PC-3 (cell line): ENCODE results near the gene SLC13A2. TPM values are rescaled to one million over a fixed set of nuclear protein-coding genes. Genes with fewer than 3 reads are reported as not detected.

ENCODE experiments used
- ATAC-seq: fragments of 200-7000 bp; cut with Tn5 transposase; 2 replicates; pipeline ENCODE4 v1.9.1; 2020; ENCODE audit warnings: mild to moderate bottlenecking, moderate library complexity
- BruUV-seq: library from RNA; stranded (reverse); fragments of 400-500 nt; replicated peaks from 2 replicates; lab custom pipeline; 2021; lab: Mats Ljungman, UMichigan
- CTCF ChIA-PET: fragments of 300-600 bp; sonication (Branson Sonifier 250); formaldehyde crosslinking; loops from one replicate; lab custom pipeline; 2022; ENCODE audit warnings: antibody characterized with exemption; lab: Charles Lee
- POLR2A ChIA-PET: fragments of 300-600 bp; sonication (Branson Sonifier 250); formaldehyde crosslinking; loops from one replicate; lab custom pipeline; 2022; ENCODE audit warnings: antibody characterized with exemption; ENCODE audit not compliant: unreplicated experiment; lab: Charles Lee
- DNase-seq: peaks from one replicate; pipeline ENCODE4 v3.0.0-alpha.2; 2015
- H2AFZ ChIP-seq: fragments of 300-600 bp; sonication (generic); 2 replicates; pipeline ENCODE4 v1.6.0; 2016; ENCODE audit warnings: antibody characterized with exemption, low read length
- H3F3A ChIP-seq: fragments of 300-600 bp; sonication (generic); one replicate; pipeline ENCODE4 v1.6.0; 2017; ENCODE audit warnings: antibody characterized with exemption, low read length, control low read depth, mild to moderate bottlenecking; ENCODE audit not compliant: unreplicated experiment
- H3K27ac ChIP-seq: fragments of 300-600 bp; sonication (generic); 2 replicates; pipeline ENCODE4 v1.5.1; 2016; ENCODE audit warnings: mild to moderate bottlenecking, low read length
- H3K27me3 ChIP-seq: fragments of 300-600 bp; sonication (generic); 2 replicates; pipeline ENCODE4 v1.6.1; 2016; ENCODE audit warnings: low read length, mixed read lengths
- H3K36me3 ChIP-seq: fragments of 300-600 bp; sonication (generic); 2 replicates; pipeline ENCODE4 v1.6.1; 2016; ENCODE audit warnings: low read depth, mixed run types, low read length, mixed read lengths
- H3K4me1 ChIP-seq: fragments of 300-600 bp; sonication (generic); 2 replicates; pipeline ENCODE4 v1.5.1; 2016; ENCODE audit warnings: low read length; ENCODE audit not compliant: insufficient read depth
- H3K4me2 ChIP-seq: fragments of 300-600 bp; sonication (generic); 2 replicates; pipeline ENCODE4 v1.6.0; 2016; ENCODE audit warnings: low read length
- H3K4me3 ChIP-seq: fragments of 300-600 bp; sonication (generic); 2 replicates; pipeline ENCODE4 v1.5.1; 2016; ENCODE audit warnings: mild to moderate bottlenecking, low read length, mixed read lengths
- H3K79me2 ChIP-seq: fragments of 300-600 bp; sonication (generic); 2 replicates; pipeline ENCODE4 v1.6.1; 2017; ENCODE audit warnings: low read length, mixed read lengths
- H3K9ac ChIP-seq: fragments of 300-600 bp; sonication (generic); 2 replicates; pipeline ENCODE4 v1.6.0; 2016; ENCODE audit warnings: mild to moderate bottlenecking, low read length
- H3K9me2 ChIP-seq: fragments of 300-600 bp; sonication (generic); replicated peaks from 2 replicates; pipeline ENCODE4 v1.6.1; 2016; ENCODE audit warnings: mixed run types, low read length, mixed read lengths
- H3K9me3 ChIP-seq: fragments of 300-600 bp; sonication (generic); 2 replicates; pipeline ENCODE4 v1.6.1; 2016; ENCODE audit warnings: low read length, mixed read lengths
- H4K20me1 ChIP-seq: fragments of 300-600 bp; sonication (generic); 2 replicates; pipeline ENCODE4 v1.6.1; 2016; ENCODE audit warnings: low read length, mixed read lengths
- EZH2 ChIP-seq: fragments of 300-600 bp; sonication (generic); IDR thresholded peaks from one replicate; pipeline ENCODE4 v1.6.1; 2017; ENCODE audit warnings: antibody characterized with exemption, mild to moderate bottlenecking, low read length; ENCODE audit not compliant: unreplicated experiment
- EZH2phosphoT487 ChIP-seq: fragments of 300-600 bp; sonication (generic); IDR thresholded peaks from 2 replicates; pipeline ENCODE4 v1.6.1; 2018; ENCODE audit warnings: mild to moderate bottlenecking, antibody characterized with exemption, low read length, borderline replicate concordance
- intact Hi-C: fragments of 100-400 bp; cut with micrococcal nuclease; formaldehyde crosslinking; loops from 2 replicates; pipeline ENCODE4 v1.9.0; 2023
- total RNA-seq: library from RNA; depleted of rRNA; stranded (reverse); fragments of >200 nt; gene quantifications from 2 replicates; pipeline ENCODE4 v1.2.3, GENCODE V29; 2014
- TF ChIP-seq, protein P1 (sequence below): fragments of 300-600 bp; sonication (generic); conservative IDR thresholded peaks from 2 replicates; pipeline ENCODE4 v1.5.1; 2017; ENCODE audit warnings: antibody characterized with exemption, low read depth, mild to moderate bottlenecking, low read length

SLC13A2 gene
- total RNA-seq, 1 experiment from 2014 or later = not detected

DNA sequence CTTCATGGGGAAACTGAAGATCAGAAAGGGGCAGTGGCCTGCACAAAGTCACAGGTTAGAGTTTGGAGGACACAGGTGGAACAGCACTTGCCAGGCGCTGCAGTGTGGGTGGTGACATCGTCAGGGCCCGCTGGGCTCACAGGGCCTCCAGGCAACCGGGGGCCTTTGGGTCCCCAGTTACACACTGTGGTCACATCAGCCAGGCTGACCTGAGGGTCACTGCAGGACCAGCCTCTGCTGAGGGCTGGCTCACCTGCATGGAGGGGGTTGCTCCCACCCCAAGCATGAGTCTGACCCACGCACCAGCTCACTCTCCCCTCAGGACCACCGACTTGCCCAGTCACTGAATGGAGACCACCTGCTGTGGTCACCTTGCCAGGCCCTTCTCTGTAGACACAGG lies 49.7 kb downstream of the SLC13A2 start:
- intact Hi-C loops = no loop called here
- H3K9ac ChIP-seq = no peak overlapping the region
- H4K20me1 ChIP-seq = no peaks in the 10 kb centered on the region
- H3K27ac ChIP-seq = no peak overlapping the region
- no peak overlapping the region for H2AFZ ChIP-seq
- TF ChIP-seq EZH2 = no peak
- TF ChIP-seq, protein P1, sequence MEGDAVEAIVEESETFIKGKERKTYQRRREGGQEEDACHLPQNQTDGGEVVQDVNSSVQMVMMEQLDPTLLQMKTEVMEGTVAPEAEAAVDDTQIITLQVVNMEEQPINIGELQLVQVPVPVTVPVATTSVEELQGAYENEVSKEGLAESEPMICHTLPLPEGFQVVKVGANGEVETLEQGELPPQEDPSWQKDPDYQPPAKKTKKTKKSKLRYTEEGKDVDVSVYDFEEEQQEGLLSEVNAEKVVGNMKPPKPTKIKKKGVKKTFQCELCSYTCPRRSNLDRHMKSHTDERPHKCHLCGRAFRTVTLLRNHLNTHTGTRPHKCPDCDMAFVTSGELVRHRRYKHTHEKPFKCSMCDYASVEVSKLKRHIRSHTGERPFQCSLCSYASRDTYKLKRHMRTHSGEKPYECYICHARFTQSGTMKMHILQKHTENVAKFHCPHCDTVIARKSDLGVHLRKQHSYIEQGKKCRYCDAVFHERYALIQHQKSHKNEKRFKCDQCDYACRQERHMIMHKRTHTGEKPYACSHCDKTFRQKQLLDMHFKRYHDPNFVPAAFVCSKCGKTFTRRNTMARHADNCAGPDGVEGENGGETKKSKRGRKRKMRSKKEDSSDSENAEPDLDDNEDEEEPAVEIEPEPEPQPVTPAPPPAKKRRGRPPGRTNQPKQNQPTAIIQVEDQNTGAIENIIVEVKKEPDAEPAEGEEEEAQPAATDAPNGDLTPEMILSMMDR = no peak
- H3K9me2 ChIP-seq = no peaks in the 10 kb centered on the region
- no TSS peak for BruUV-seq
- ATAC-seq = no peak
- H3K36me3 ChIP-seq = no peaks in the 10 kb centered on the region
- DNase-seq = no peak
- H3K4me3 ChIP-seq = no peak overlapping the region
- H3K4me1 ChIP-seq = peaks cover 21% of the 10 kb centered on the region
- CTCF ChIA-PET = no interaction called here
- H3K27me3 ChIP-seq = no peaks in the 10 kb centered on the region
- H3F3A ChIP-seq = no peaks in the 10 kb centered on the region
- no peak overlapping the region for H3K4me2 ChIP-seq
- H3K9me3 ChIP-seq = no peaks in the 10 kb centered on the region
- POLR2A ChIA-PET = no interaction called here
- no peaks in the 10 kb centered on the region for H3K79me2 ChIP-seq

DNA sequence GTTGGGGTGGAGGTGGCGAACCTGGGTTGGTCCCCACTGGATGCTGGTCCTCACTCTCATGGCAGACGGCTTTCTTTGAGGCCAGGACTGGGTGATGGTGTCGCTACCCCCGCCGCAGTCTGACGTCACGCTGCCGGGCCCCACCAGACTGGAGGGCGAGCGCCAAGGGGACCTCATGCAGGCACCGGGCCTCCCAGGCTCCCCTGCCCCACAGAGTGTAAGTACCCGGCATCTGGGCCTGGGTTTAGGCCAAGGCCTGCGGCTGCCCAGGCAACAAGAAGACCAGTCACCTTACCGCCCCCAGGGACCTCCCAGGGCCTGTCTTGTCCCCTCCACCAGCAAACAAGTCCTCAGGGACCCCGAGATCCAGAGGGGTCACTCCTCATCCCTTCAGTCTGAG lies 50.4 kb downstream of the SLC13A2 start:
- ATAC-seq = no peak
- CTCF ChIA-PET = no interaction called here
- DNase-seq = no peak
- Histone ChIP-seq H2AFZ (no peak overlapping the region), H3K36me3 (no peaks in the 10 kb centered on the region), H3K9ac (no peak overlapping the region), H3K4me2 (no peak overlapping the region), H3F3A (no peaks in the 10 kb centered on the region), H3K4me3 (no peak overlapping the region), H3K4me1 (peaks cover 26% of the 10 kb centered on the region), H3K27me3 (no peaks in the 10 kb centered on the region), H3K27ac (no peak overlapping the region), H3K9me3 (no peaks in the 10 kb centered on the region), H4K20me1 (no peaks in the 10 kb centered on the region), H3K9me2 (no peaks in the 10 kb centered on the region), H3K79me2 (no peaks in the 10 kb centered on the region)
- BruUV-seq = no TSS peak
- TF ChIP-seq, protein P1 = no peak
- TF ChIP-seq EZH2phosphoT487 (no peak), EZH2 (no peak)
- POLR2A ChIA-PET = no interaction called here
- intact Hi-C loops = no loop called here

DNA sequence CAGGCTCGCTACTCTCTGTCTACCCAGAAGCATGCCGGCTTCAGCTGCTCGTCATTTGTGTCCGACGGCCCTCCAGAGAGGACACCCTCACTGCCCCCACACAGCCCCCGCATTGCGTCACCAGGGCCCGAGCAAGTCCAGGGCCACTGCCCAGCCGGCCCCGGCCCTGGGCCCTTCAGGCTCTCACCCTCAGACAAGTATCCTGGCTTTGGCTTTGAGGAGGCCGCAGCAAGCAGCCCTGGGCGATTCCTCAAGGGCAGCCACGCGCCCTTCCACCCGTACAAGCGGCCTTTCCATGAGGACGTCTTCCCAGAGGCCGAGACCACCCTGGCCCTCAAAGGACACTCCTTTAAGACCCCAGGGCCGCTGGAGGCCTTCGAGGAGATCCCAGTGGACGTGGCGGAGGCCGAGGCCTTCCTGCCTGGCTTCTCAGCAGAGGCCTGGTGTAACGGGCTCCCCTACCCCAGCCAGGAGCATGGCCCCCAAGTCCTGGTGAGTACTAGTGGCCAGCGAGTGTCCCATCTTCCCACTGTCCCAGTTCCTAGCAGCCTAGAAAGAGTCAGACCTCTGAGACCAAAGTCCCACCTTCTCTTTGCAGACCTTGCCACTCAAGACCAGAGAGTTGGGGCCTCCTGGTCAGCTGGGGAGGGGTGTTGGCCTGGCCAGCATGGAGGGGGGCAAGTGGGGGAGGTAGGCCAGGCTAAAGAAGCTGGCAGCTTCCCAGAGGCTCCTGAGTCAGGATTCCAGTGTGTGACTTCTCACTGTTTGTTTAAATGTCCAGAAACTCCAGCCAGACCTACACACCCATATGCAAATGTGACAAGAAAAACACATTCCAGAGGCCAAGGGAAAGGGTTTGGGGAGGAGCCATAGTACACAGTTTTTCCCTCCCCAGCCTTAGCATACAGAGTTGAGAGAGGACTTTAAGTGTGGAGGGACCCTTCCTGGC lies 51.3 kb downstream of the SLC13A2 start:
- no peak overlapping the region for H3K27ac ChIP-seq

More for the DNA sequence above, 51.3 kb downstream of the SLC13A2 start:
- intact Hi-C loops = no loop called here
- H3K4me1 ChIP-seq = peaks cover 26% of the 10 kb centered on the region
- H3K9me2 ChIP-seq = no peaks in the 10 kb centered on the region
- no peaks in the 10 kb centered on the region for H3K9me3 ChIP-seq
- no peaks in the 10 kb centered on the region for H3F3A ChIP-seq
- no peak overlapping the region for H3K9ac ChIP-seq
- ChIA-PET CTCF (no interaction called here), POLR2A (no interaction called here)
- H3K79me2 ChIP-seq = no peaks in the 10 kb centered on the region
- no peaks in the 10 kb centered on the region for H3K27me3 ChIP-seq
- ATAC-seq = peak; percentile 85
- H3K36me3 ChIP-seq = no peaks in the 10 kb centered on the region
- H2AFZ ChIP-seq = no peak overlapping the region
- H3K4me2 ChIP-seq = 0 out of 2 replicates have a peak overlapping the region, but pooled peaks have one; percentile 23
- BruUV-seq = no TSS peak
- no peaks in the 10 kb centered on the region for H4K20me1 ChIP-seq
- DNase-seq = peak; percentile 79
- TF ChIP-seq, protein P1 = no peak
- TF ChIP-seq EZH2phosphoT487 (no peak), EZH2 (no peak)
- no peak overlapping the region for H3K4me3 ChIP-seq
